ENCODE results near the gene DDX49. TPM values are rescaled to one million over a fixed set of nuclear protein-coding genes. Genes with fewer than 3 reads are reported as not detected.
A peak's percentile ranks its signal among the peaks of the same experiment; 100 is the strongest.
"Not testable (repeated sequence)": the region's sequence is repeated elsewhere in the genome, so short reads cannot be mapped to it uniquely, and the experiment has no call there.

DDX49 gene
- total RNA-seq, 1 donor from 2014 or later = 66.9 TPM

GRCh38 chr19:18895038-18895823 lies 24.3 kb upstream of the DDX49 start:
- DNase-seq (ENCODE audit: low spot score in 2 of 2) (peak; percentile 83 to 93), FAIRE-seq (no peak)

- DNase-seq (ENCODE audit: low spot score in 2 of 2) = peak; percentile 91 to 96
Measured at GRCh38 chr19:18895824-18896341, 23.6 kb upstream of the DDX49 start, which contains the start of gene CERS1. CERS1 (minus strand) TSS chr19:18896158; CDS start chr19:18896072, 86 bp downstream.

GRCh38 chr19:18896421-18896841 lies 23.1 kb upstream of the DDX49 start:
- no peak for FAIRE-seq
- DNase-seq (ENCODE audit: low spot score in 2 of 2) = peak; percentile 57 to 72

More at GRCh38 chr19:18895824-18896341, 23.6 kb upstream of the DDX49 start, which contains the start of gene CERS1:
- FAIRE-seq = no peak

- FAIRE-seq (no peak), DNase-seq (ENCODE audit: low spot score in 2 of 2) (no peak)
Measured at GRCh38 chr19:18897094-18898029, 22.2 kb upstream of the DDX49 start.

- no peak for DNase-seq (ENCODE audit: low spot score in 2 of 2)
- no peak for FAIRE-seq
Measured at GRCh38 chr19:18898081-18898606, 21.4 kb upstream of the DDX49 start.

GRCh38 chr19:18898607-18899408 lies 20.7 kb upstream of the DDX49 start:
- FAIRE-seq (no peak), DNase-seq (ENCODE audit: low spot score in 2 of 2) (no peak)

GRCh38 chr19:18899624-18900560 lies 19.6 kb upstream of the DDX49 start:
- no peak for FAIRE-seq

GRCh38 chr19:18900700-18901481 lies 18.6 kb upstream of the DDX49 start:
- FAIRE-seq (no peak), DNase-seq (ENCODE audit: low spot score in 2 of 2) (no peak)

More at GRCh38 chr19:18899624-18900560, 19.6 kb upstream of the DDX49 start:
- no peak for DNase-seq (ENCODE audit: low spot score in 2 of 2)

- no peak for DNase-seq (ENCODE audit: low spot score in 2 of 2)
- FAIRE-seq = no peak
Measured at GRCh38 chr19:18901491-18901890, 18.0 kb upstream of the DDX49 start.

GRCh38 chr19:18902519-18902918 lies 17.0 kb upstream of the DDX49 start:
- FAIRE-seq; DNase-seq (ENCODE audit: low spot score in 2 of 2): not testable (repeated sequence)

GRCh38 chr19:18903156-18904037 lies 16.1 kb upstream of the DDX49 start:
- FAIRE-seq (no peak), DNase-seq (ENCODE audit: low spot score in 2 of 2) (no peak)

GRCh38 chr19:18904334-18905057 lies 15.0 kb upstream of the DDX49 start:
- no peak for FAIRE-seq
- DNase-seq (ENCODE audit: low spot score in 2 of 2) = no peak

GRCh38 chr19:18905058-18905456 lies 14.5 kb upstream of the DDX49 start:
- FAIRE-seq (no peak), DNase-seq (ENCODE audit: low spot score in 2 of 2) (no peak)

GRCh38 chr19:18905513-18906236 lies 13.8 kb upstream of the DDX49 start:
- FAIRE-seq = no peak
- DNase-seq (ENCODE audit: low spot score in 2 of 2) = no peak
